GM12878 (cell line): ENCODE measurements around the gene METRN. TPM values are rescaled to one million over a fixed set of nuclear protein-coding genes. Genes with fewer than 3 reads are reported as not detected.

ENCODE experiments used
- CHD1 ChIP-seq: IDR thresholded peaks from 2 replicates; pipeline ENCODE4 v1.6.1; 2012; ENCODE audit warnings: low read depth, low read length, improper control_type of control experiment
- CHD2 ChIP-seq: IDR thresholded peaks from 2 replicates; pipeline ENCODE4 v1.6.1; 2011; ENCODE audit warnings: low read depth, low read length, improper control_type of control experiment, borderline replicate concordance
- EP300 ChIP-seq, 2 experiments: fragments of 150-350 bp in 1 of 2; IDR thresholded peaks; 2 replicates each; pipeline ENCODE4 v1.6.1; 2011 to 2012; ENCODE audit warnings: low read depth in 2 of 2, low read length in 2 of 2, borderline replicate concordance in 1 of 2, improper control_type of control experiment in 1 of 2, inconsistent platforms in 1 of 2; ENCODE audit not compliant: control insufficient read depth in 1 of 2
- EZH2 ChIP-seq: IDR thresholded peaks from 2 replicates; pipeline ENCODE4 v1.6.1; 2012; ENCODE audit warnings: low read depth, mild to moderate bottlenecking, control low read depth, inconsistent platforms, low read length, borderline replicate concordance; ENCODE audit not compliant: control insufficient read depth
- GATAD2B ChIP-seq: fragments of 450-650 bp; conservative IDR thresholded peaks from 2 replicates; pipeline ENCODE4 v1.6.1; 2017; ENCODE audit warnings: low read depth, mild to moderate bottlenecking, moderate library complexity
- IKZF2 ChIP-seq, 2 experiments: fragments of 450-650 bp; IDR thresholded peaks; 2 replicates each; pipeline ENCODE4 v1.6.1; 2017; ENCODE audit warnings: mild to moderate bottlenecking in 2 of 2, moderate library complexity in 2 of 2
- IRF4 ChIP-seq: IDR thresholded peaks from 2 replicates; pipeline ENCODE4 v1.6.1; 2011; ENCODE audit warnings: low read depth, low read length
- KLF5 ChIP-seq: fragments of 450-650 bp; IDR thresholded peaks from 2 replicates; pipeline ENCODE4 v1.6.1; 2014; ENCODE audit warnings: mild to moderate bottlenecking; ENCODE audit not compliant: partially characterized antibody
- MXI1 ChIP-seq: fragments of 150-350 bp; IDR thresholded peaks from 2 replicates; pipeline ENCODE4 v1.6.1; 2011; ENCODE audit warnings: low read depth, mild to moderate bottlenecking, inconsistent platforms, low read length, improper control_type of control experiment
- MYB ChIP-seq: fragments of 150-350 bp; IDR thresholded peaks from 2 replicates; pipeline ENCODE4 v1.6.1; 2014; ENCODE audit warnings: mild to moderate bottlenecking, low read depth, low read length, borderline replicate concordance
- NFXL1 ChIP-seq: fragments of 450-650 bp; IDR thresholded peaks from 2 replicates; pipeline ENCODE4 v1.6.1; 2017; ENCODE audit warnings: antibody characterized with exemption, mild to moderate bottlenecking, borderline replicate concordance
- NFYB ChIP-seq: IDR thresholded peaks from 2 replicates; pipeline ENCODE4 v1.6.1; 2011; ENCODE audit warnings: low read depth, mild to moderate bottlenecking, low read length, improper control_type of control experiment, moderate library complexity; ENCODE audit not compliant: insufficient read depth
- NR2F1 ChIP-seq: fragments of 450-650 bp; conservative IDR thresholded peaks from 2 replicates; pipeline ENCODE4 v1.6.1; 2017; ENCODE audit warnings: mild to moderate bottlenecking
- RAD51 ChIP-seq: fragments of 450-650 bp; IDR thresholded peaks from 2 replicates; pipeline ENCODE4 v1.6.1; 2016; ENCODE audit warnings: moderate library complexity, mild to moderate bottlenecking, inconsistent platforms
- RCOR1 ChIP-seq: conservative IDR thresholded peaks from 2 replicates; pipeline ENCODE4 v1.6.1; 2012; ENCODE audit warnings: low read depth, low read length, improper control_type of control experiment
- STAT1 ChIP-seq: fragments of 450-650 bp; conservative IDR thresholded peaks from 2 replicates; pipeline ENCODE4 v1.6.1; 2014; ENCODE audit warnings: antibody characterized with exemption, mild to moderate bottlenecking
- ZNF24 ChIP-seq: fragments of 450-650 bp; IDR thresholded peaks from 2 replicates; pipeline ENCODE4 v1.6.1; 2017; ENCODE audit warnings: antibody characterized with exemption, mild to moderate bottlenecking
- ZNF384 ChIP-seq: IDR thresholded peaks from 2 replicates; pipeline ENCODE4 v1.6.1; 2012; ENCODE audit warnings: low read depth, mild to moderate bottlenecking, low read length, improper control_type of control experiment, borderline replicate concordance
- ZZZ3 ChIP-seq: IDR thresholded peaks from 2 replicates; pipeline ENCODE4 v1.6.1; 2011; ENCODE audit warnings: low read depth; ENCODE audit not compliant: control insufficient read depth, insufficient read length
- polyA plus RNA-seq, 11 experiments: library from polyadenylated mRNA; depleted of rRNA in 4 of 11; unstranded in 6 of 11; stranded (reverse) in 5 of 11; fragments of >200 nt; fragmentation: Nextera tagmentation in 4 of 11; fragmentation: Illumina TruSeq in 1 of 11; extraction: Ambion mirVana in 4 of 11; extraction: Trizol in 1 of 11; gene quantifications; 1 replicate in 1 of 11; 2 replicates in 10 of 11; pipeline versions ENCODE4 v1.2.1 to v1.2.3, GENCODE V29; 2011 to 2016; ENCODE audit warnings: inconsistent platforms in 2 of 11, missing spikeins in 2 of 11, low read depth in 1 of 11
- total RNA-seq, 4 experiments: library from RNA; depleted of rRNA in 3 of 4; stranded (reverse); fragments of >200 nt in 3 of 4; fragmentation: Illumina TruSeq in 1 of 4; extraction: Trizol in 1 of 4; gene quantifications; 2 replicates each; pipeline versions ENCODE4 v1.2.1 to v1.2.3, GENCODE V29; 2013 to 2021
- TF ChIP-seq, protein P1 (sequence below): fragments of 450-650 bp; IDR thresholded peaks from 2 replicates; pipeline ENCODE4 v1.6.1; 2014; ENCODE audit warnings: mild to moderate bottlenecking
- TF ChIP-seq, protein P2 (sequence below): IDR thresholded peaks from 2 replicates; pipeline ENCODE4 v1.6.1; 2011; ENCODE audit warnings: borderline replicate concordance, low read depth, mild to moderate bottlenecking, moderate library complexity, mixed read lengths, low read length; ENCODE audit not compliant: insufficient read depth; ENCODE audit errors: extremely low read length
- TF ChIP-seq, protein P3 (sequence below): IDR thresholded peaks from 2 replicates; pipeline ENCODE4 v1.6.1; 2011; ENCODE audit warnings: low read depth, low read length, improper control_type of control experiment, borderline replicate concordance
- TF ChIP-seq, protein P4 (sequence below): fragments of 450-650 bp; IDR thresholded peaks from 2 replicates; pipeline ENCODE4 v1.6.1; 2017; ENCODE audit warnings: mild to moderate bottlenecking, low read depth, inconsistent platforms; ENCODE audit not compliant: poor library complexity, severe bottlenecking

Gene METRN
- total and polyA plus RNA-seq, 10 of the 15 experiments (the other 5 are each of a cell fraction or from before 2014, with no cell fraction given), result 0.11 to 12.8 (median 1.1) TPM; not detected in 1

DNA sequence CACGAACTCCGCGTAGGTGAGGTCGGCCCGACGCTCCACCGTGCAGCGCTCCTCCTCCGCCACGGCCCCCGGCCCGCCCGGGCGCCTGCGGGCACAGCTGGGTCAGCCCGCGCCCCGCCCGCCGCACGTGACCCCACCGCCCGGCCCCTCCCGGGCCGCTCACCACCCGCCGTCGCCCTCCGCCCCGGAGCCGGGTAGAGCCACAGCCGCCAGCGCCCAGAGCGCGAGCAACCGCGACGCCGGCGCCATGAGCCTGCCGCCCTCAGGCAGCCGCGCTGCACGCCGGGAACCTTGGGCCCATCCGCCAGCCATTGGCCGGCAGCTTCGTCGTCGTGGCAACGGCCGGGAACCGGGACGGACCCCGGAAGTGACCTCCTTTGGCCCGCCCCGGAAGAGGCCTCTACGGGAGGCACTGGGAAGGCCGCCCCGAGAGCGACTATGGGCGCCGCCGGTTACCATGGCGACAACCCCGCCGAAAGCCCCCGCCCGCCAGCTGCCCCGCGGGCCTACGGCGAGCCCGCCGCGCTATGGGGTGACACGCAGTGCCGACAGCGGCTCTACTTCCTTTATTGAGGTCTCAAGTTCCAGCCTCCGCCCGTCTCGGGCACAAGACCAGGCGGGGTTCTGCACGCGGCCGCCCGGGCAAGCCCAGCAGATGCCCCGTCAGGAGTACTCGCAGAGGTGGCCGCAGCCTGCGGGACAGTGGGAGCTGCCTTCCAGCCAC, 30.7 kb upstream of the METRN start, which contains the start of gene JMJD8 (continued):
- peak; percentile 94 for TF ChIP-seq NFYB
- TF ChIP-seq CHD1, result no peak
- TF ChIP-seq MXI1, result peak; percentile 96
- TF ChIP-seq ZNF24, result no peak
- no peak for TF ChIP-seq ZNF384
- TF ChIP-seq NFXL1, result no peak
- peak; percentile 69 for TF ChIP-seq KLF5
- TF ChIP-seq, protein P1, sequence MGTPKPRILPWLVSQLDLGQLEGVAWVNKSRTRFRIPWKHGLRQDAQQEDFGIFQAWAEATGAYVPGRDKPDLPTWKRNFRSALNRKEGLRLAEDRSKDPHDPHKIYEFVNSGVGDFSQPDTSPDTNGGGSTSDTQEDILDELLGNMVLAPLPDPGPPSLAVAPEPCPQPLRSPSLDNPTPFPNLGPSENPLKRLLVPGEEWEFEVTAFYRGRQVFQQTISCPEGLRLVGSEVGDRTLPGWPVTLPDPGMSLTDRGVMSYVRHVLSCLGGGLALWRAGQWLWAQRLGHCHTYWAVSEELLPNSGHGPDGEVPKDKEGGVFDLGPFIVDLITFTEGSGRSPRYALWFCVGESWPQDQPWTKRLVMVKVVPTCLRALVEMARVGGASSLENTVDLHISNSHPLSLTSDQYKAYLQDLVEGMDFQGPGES, result peak; percentile 68
- TF ChIP-seq RCOR1, result no peak
- TF ChIP-seq CHD2, result peak; percentile 87
- TF ChIP-seq STAT1, result 0 out of 2 replicates have a peak, but pooled peaks have one; percentile 26
- TF ChIP-seq EP300 (IDR thresholded peaks at IDR 0.05; ENCODE audit: borderline replicate concordance in 1 of 2, control insufficient read depth in 1 of 2, low read depth in 2 of 2, low read length in 2 of 2), result no peak
- TF ChIP-seq MYB, result no peak
- TF ChIP-seq, protein P2, sequence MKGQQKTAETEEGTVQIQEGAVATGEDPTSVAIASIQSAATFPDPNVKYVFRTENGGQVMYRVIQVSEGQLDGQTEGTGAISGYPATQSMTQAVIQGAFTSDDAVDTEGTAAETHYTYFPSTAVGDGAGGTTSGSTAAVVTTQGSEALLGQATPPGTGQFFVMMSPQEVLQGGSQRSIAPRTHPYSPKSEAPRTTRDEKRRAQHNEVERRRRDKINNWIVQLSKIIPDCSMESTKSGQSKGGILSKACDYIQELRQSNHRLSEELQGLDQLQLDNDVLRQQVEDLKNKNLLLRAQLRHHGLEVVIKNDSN, result peak; percentile 38
- TF ChIP-seq, protein P3, sequence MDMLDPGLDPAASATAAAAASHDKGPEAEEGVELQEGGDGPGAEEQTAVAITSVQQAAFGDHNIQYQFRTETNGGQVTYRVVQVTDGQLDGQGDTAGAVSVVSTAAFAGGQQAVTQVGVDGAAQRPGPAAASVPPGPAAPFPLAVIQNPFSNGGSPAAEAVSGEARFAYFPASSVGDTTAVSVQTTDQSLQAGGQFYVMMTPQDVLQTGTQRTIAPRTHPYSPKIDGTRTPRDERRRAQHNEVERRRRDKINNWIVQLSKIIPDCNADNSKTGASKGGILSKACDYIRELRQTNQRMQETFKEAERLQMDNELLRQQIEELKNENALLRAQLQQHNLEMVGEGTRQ, result no peak
- peak; percentile 61; the same call in 1 of the 2 replicates for TF ChIP-seq NR2F1
- no peak for TF ChIP-seq RAD51
- peak; percentile 52; the same call in 1 of the 2 replicates for TF ChIP-seq GATAD2B
- TF ChIP-seq ZZZ3, result no peak
- TF ChIP-seq IKZF2 (IDR thresholded peaks at IDR 0.05), result no peak
- TF ChIP-seq, protein P4, sequence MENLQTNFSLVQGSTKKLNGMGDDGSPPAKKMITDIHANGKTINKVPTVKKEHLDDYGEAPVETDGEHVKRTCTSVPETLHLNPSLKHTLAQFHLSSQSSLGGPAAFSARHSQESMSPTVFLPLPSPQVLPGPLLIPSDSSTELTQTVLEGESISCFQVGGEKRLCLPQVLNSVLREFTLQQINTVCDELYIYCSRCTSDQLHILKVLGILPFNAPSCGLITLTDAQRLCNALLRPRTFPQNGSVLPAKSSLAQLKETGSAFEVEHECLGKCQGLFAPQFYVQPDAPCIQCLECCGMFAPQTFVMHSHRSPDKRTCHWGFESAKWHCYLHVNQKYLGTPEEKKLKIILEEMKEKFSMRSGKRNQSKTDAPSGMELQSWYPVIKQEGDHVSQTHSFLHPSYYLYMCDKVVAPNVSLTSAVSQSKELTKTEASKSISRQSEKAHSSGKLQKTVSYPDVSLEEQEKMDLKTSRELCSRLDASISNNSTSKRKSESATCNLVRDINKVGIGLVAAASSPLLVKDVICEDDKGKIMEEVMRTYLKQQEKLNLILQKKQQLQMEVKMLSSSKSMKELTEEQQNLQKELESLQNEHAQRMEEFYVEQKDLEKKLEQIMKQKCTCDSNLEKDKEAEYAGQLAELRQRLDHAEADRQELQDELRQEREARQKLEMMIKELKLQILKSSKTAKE, result no peak
- no peak for TF ChIP-seq EZH2
- TF ChIP-seq IRF4, result no peak
